IMR-90 (cell line): ENCODE data around the gene INO80B. TPM values are rescaled to one million over a fixed set of nuclear protein-coding genes. Genes with fewer than 3 reads are reported as not detected.
A peak's percentile ranks its signal among the peaks of the same experiment; 100 is the strongest.

Experiments
- ATAC-seq: fragments of 200-7000 bp; cut with Tn5 transposase; 2 replicates; pipeline ENCODE4 v1.9.1; 2020; ENCODE audit warnings: low read depth, mild to moderate bottlenecking, moderate library complexity
- BruUV-seq: library from RNA; stranded (reverse); fragments of 400-500 nt; replicated peaks from 2 replicates; lab custom pipeline; 2021; lab: Mats Ljungman, UMichigan
- CTCF ChIA-PET: fragments of 300-600 bp; formaldehyde crosslinking; extraction: SDS; loops from one replicate; lab custom pipeline; 2021; ENCODE audit warnings: antibody characterized with exemption; lab: Yijun Ruan, JAX
- POLR2A ChIA-PET: fragments of 300-600 bp; sonication (Branson Sonifier 250); formaldehyde crosslinking; loops from one replicate; lab custom pipeline; 2022; ENCODE audit warnings: antibody characterized with exemption; ENCODE audit not compliant: unreplicated experiment; lab: Charles Lee
- DNase-seq: peaks from one replicate; pipeline ENCODE4 v3.0.0; 2013
- H2AFZ ChIP-seq: replicated peaks from 2 replicates; pipeline ENCODE3; 2013; ENCODE audit warnings: low read length, mild to moderate bottlenecking; ENCODE audit not compliant: poor library complexity
- H2AK5ac ChIP-seq: 2 replicates; pipeline ENCODE4 v1.6.1; 2013; ENCODE audit warnings: low read depth, low read length, inconsistent platforms
- H2AK9ac ChIP-seq: replicated peaks from 2 replicates; pipeline ENCODE3; 2013; ENCODE audit warnings: mild to moderate bottlenecking, low read depth, low read length, moderate library complexity; ENCODE audit not compliant: poor library complexity
- H2BK120ac ChIP-seq: 2 replicates; pipeline ENCODE4 v1.6.1; 2013; ENCODE audit warnings: low read depth, low read length, inconsistent platforms
- H2BK15ac ChIP-seq: 3 replicates; pipeline ENCODE4 v1.6.1; 2013; ENCODE audit warnings: low read depth, low read length, inconsistent platforms
- H2BK20ac ChIP-seq: 2 replicates; pipeline ENCODE4 v1.6.1; 2013; ENCODE audit warnings: low read depth, mild to moderate bottlenecking, inconsistent platforms, low read length, moderate library complexity
- H2BK5ac ChIP-seq: 2 replicates; pipeline ENCODE4 v1.6.1; 2013; ENCODE audit warnings: mild to moderate bottlenecking, low read depth, low read length, inconsistent platforms; ENCODE audit not compliant: poor library complexity, severe bottlenecking
- H3K14ac ChIP-seq: replicated peaks from 2 replicates; pipeline ENCODE4 v1.6.1; 2013; ENCODE audit warnings: low read depth, low read length, inconsistent platforms
- H3K18ac ChIP-seq: 2 replicates; pipeline ENCODE4 v1.6.1; 2013; ENCODE audit warnings: low read depth, low read length, control low read depth
- H3K23ac ChIP-seq: 2 replicates; pipeline ENCODE4 v1.6.1; 2013; ENCODE audit warnings: low read depth, low read length, inconsistent platforms
- H3K27ac ChIP-seq: 2 replicates; pipeline ENCODE4 v1.5.1; 2013; ENCODE audit warnings: mild to moderate bottlenecking, control low read depth, low read length; ENCODE audit not compliant: insufficient read depth
- H3K27me3 ChIP-seq: 2 replicates; pipeline ENCODE4 v1.6.1; 2013; ENCODE audit warnings: low read length; ENCODE audit not compliant: control insufficient read depth, insufficient read depth
- H3K36me3 ChIP-seq: 2 replicates; pipeline ENCODE4 v1.6.1; 2013; ENCODE audit warnings: low read length, mixed read lengths; ENCODE audit not compliant: control insufficient read depth, insufficient read depth
- H3K4ac ChIP-seq: 2 replicates; pipeline ENCODE4 v1.6.1; 2013; ENCODE audit warnings: low read depth, low read length, inconsistent platforms
- H3K4me1 ChIP-seq: 2 replicates; pipeline ENCODE4 v1.6.1; 2013; ENCODE audit warnings: low read length, mixed read lengths; ENCODE audit not compliant: control insufficient read depth, insufficient read depth
- H3K4me2 ChIP-seq: 2 replicates; pipeline ENCODE4 v1.6.1; 2013; ENCODE audit warnings: low read depth, mild to moderate bottlenecking, control low read depth, low read length, moderate library complexity
- H3K4me3 ChIP-seq: 2 replicates; pipeline ENCODE4 v1.5.1; 2013; ENCODE audit warnings: low read depth, mild to moderate bottlenecking, control low read depth, low read length, moderate library complexity; ENCODE audit not compliant: insufficient read depth
- H3K56ac ChIP-seq: 2 replicates; pipeline ENCODE4 v1.6.1; 2013; ENCODE audit warnings: low read length, inconsistent platforms; ENCODE audit not compliant: insufficient read depth; ENCODE audit errors: extremely low read depth
- H3K79me1 ChIP-seq, 2 experiments: 2 replicates each; pipeline ENCODE4 v1.6.1; 2013; ENCODE audit warnings: low read length in 2 of 2, inconsistent platforms in 1 of 2, low read depth in 1 of 2
- H3K9ac ChIP-seq: 2 replicates; pipeline ENCODE4 v1.6.1; 2013; ENCODE audit warnings: low read depth, low read length, control low read depth
- H3K9me1 ChIP-seq: 2 replicates; pipeline ENCODE4 v1.6.1; 2013; ENCODE audit warnings: low read length, inconsistent platforms; ENCODE audit not compliant: insufficient read depth
- H3K9me3 ChIP-seq: 2 replicates; pipeline ENCODE4 v1.6.1; 2013; ENCODE audit warnings: low read length; ENCODE audit not compliant: control insufficient read depth, insufficient read depth
- H4K20me1 ChIP-seq: 2 replicates; pipeline ENCODE4 v1.6.1; 2013; ENCODE audit warnings: low read length, inconsistent platforms; ENCODE audit not compliant: insufficient read depth
- H4K5ac ChIP-seq: 2 replicates; pipeline ENCODE4 v1.6.1; 2013; ENCODE audit warnings: mild to moderate bottlenecking, low read depth, low read length, control low read depth
- H4K8ac ChIP-seq, 2 experiments: 2 replicates each; pipeline ENCODE4 v1.6.1; 2013; ENCODE audit warnings: low read depth in 2 of 2, low read length in 2 of 2, control low read depth in 1 of 2, inconsistent platforms in 1 of 2
- H4K91ac ChIP-seq: 2 replicates; pipeline ENCODE4 v1.6.1; 2013; ENCODE audit warnings: low read depth, low read length, inconsistent platforms; ENCODE audit not compliant: insufficient read depth
- CEBPB ChIP-seq: IDR thresholded peaks from 2 replicates; pipeline ENCODE4 v1.6.1; 2012; ENCODE audit warnings: low read depth, low read length, improper control_type of control experiment
- CTCF ChIP-seq: conservative IDR thresholded peaks from 2 replicates; pipeline ENCODE4 v1.5.1; 2012; ENCODE audit warnings: mild to moderate bottlenecking, low read depth, low read length, improper control_type of control experiment
- ELK1 ChIP-seq: fragments of 150-350 bp; IDR thresholded peaks from 2 replicates; pipeline ENCODE4 v1.6.1; 2016; ENCODE audit warnings: low read depth, mild to moderate bottlenecking, low read length, moderate library complexity, borderline replicate concordance
- WGBS, 2 experiments: methylation state at CpG; one replicate each; pipeline versions ENCODE4 v1.1.5 to v1.1.7; 2013; ENCODE audit warnings: missing lambda C conversion rate in 2 of 2; ENCODE audit not compliant: insufficient read length in 1 of 2; ENCODE audit errors: extremely low coverage in 2 of 2; 5-methylcytosine and 5-hydroxymethylcytosine counted together
- dilution Hi-C: fragments of 300-500 bp; cut with HindIII; formaldehyde crosslinking; loops from one replicate; pipeline ENCODE4 v1.14.3; 2018; ENCODE audit warnings: low sequenced_read_pairs; ENCODE audit not compliant: unreplicated experiment
- in situ Hi-C: fragments of 300-500 bp; cut with MboI; formaldehyde crosslinking; loops from 3 replicates; pipeline ENCODE4 v1.14.3; 2019; ENCODE audit warnings: low sequenced_read_pairs, inconsistent platforms, mixed read lengths
- intact Hi-C: fragments of 100-400 bp; cut with micrococcal nuclease; formaldehyde crosslinking; loops from 2 replicates; pipeline ENCODE4 v1.10.0; 2022
- polyA plus RNA-seq, 3 experiments: library from polyadenylated mRNA; depleted of rRNA; stranded (reverse); fragments of >200 nt; gene quantifications; 2 replicates each; pipeline ENCODE4 v1.2.3, GENCODE V29; 2012; ENCODE audit warnings: low replicate concordance in 1 of 3
- total RNA-seq: library from RNA; depleted of rRNA; stranded (reverse); fragments of >200 nt; gene quantifications from 2 replicates; pipeline ENCODE4 v1.2.3, GENCODE V29; 2012

The INO80B gene
- total and polyA plus RNA-seq, 2 of the 4 experiments (the other 2 are of a cell fraction), result 4.5 to 10.5 TPM

GRCh38 chr2:74474899-74475298 lies 20.0 kb downstream of the INO80B start:
- Histone ChIP-seq H3K4me3 (no peak overlapping the region), H4K5ac (no peak overlapping the region), H3K4ac (no peak overlapping the region), H2AK5ac (no peak overlapping the region), H2BK15ac (no peak overlapping the region), H3K4me2 (no peak overlapping the region), H2BK120ac (no peak overlapping the region), H3K14ac (no peak overlapping the region), H3K27me3 (no peaks in the 10 kb centered on the region), H3K18ac (no peak overlapping the region), H2BK20ac (no peak overlapping the region), H4K8ac (no peak overlapping the region), H4K20me1 (no peaks in the 10 kb centered on the region), H3K23ac (no peak overlapping the region), H2AK9ac (peak overlapping the region; percentile 55), H3K9ac (no peak overlapping the region), H3K9me1 (peaks cover 4% of the 10 kb centered on the region; the same call in 1 of the 2 replicates), H3K27ac (no peak overlapping the region), H3K56ac (no peak overlapping the region), H2AFZ (peak overlapping the region; percentile 11), H3K79me1 (peaks cover 3 to 48% of the 10 kb centered on the region in 2 experiments; a peak in 3 of 4 replicates), H3K36me3 (peaks cover 26% of the 10 kb centered on the region), H3K9me3 (no peaks in the 10 kb centered on the region), H2BK5ac (no peak overlapping the region), H3K4me1 (peaks cover 4% of the 10 kb centered on the region; the same call in 1 of the 2 replicates), H4K91ac (no peak overlapping the region)
- WGBS, 2 experiments, result 68% methylated on average over 2 of the region's 5 CpGs; no CpG with 5 or more reads in 1 of the 2 experiments
- DNase-seq (no peak), ATAC-seq (no peak)
- in situ Hi-C loops, result loop anchor here (25.0 kb wide), 1 partner anchor 387 kb away; no protein-coding TSS in a partner anchor
- TF ChIP-seq ELK1, result no peak
- no peak for TF ChIP-seq CEBPB
- TF ChIP-seq CTCF, result peak; percentile 26; the same call in 1 of the 2 replicates
- BruUV-seq, result no TSS peak
- dilution Hi-C loops, result no loop called here
- ChIA-PET CTCF (no interaction called here), POLR2A (no interaction called here)
- intact Hi-C loops, result no loop called here
